GM12878 (cell line): Measurements from ENCODE around the gene PNLIP. TPM values are rescaled to one million over a fixed set of nuclear protein-coding genes. Genes with fewer than 3 reads are reported as not detected.

Experiments
- ATAC-seq: fragments of 200-7000 bp; cut with Tn5 transposase; 3 replicates; pipeline ENCODE4 v1.9.1; 2020; ENCODE audit warnings: mild to moderate bottlenecking, moderate library complexity
- BruUV-seq: library from RNA; stranded (reverse); fragments of 400-500 nt; replicated peaks from 2 replicates; lab custom pipeline; 2021; lab: Mats Ljungman, UMichigan
- CTCF ChIA-PET: fragments of 300-600 bp; sonication (Branson Sonifier 250); formaldehyde crosslinking; extraction: SDS; loops from one replicate; lab custom pipeline; 2021; ENCODE audit warnings: inconsistent platforms; lab: Yijun Ruan, JAX
- POLR2A ChIA-PET: fragments of 350-600 bp; formaldehyde crosslinking; extraction: SDS; loops from one replicate; lab custom pipeline; 2021; ENCODE audit warnings: inconsistent platforms; lab: Charles Lee
- RAD21 ChIA-PET: fragments of 300-600 bp; sonication (Branson Sonifier 250); formaldehyde crosslinking; loops from one replicate; lab custom pipeline; 2023; ENCODE audit warnings: antibody characterized with exemption; ENCODE audit not compliant: unreplicated experiment; lab: Charles Lee
- SMC1A ChIA-PET: fragments of 300-600 bp; sonication (Branson Sonifier 250); formaldehyde crosslinking; loops from one replicate; lab custom pipeline; 2023; ENCODE audit not compliant: unreplicated experiment, uncharacterized antibody; lab: Charles Lee
- DNase-seq: peaks from one replicate; pipeline ENCODE4 v3.0.0-alpha.2; 2011; ENCODE audit warnings: low read depth, low spot score
- FAIRE-seq: peaks from 3 replicates; lab custom pipeline; 2011; peaks lifted over from hg19 to GRCh38; lab: Jason Lieb, UNC
- H2AFZ ChIP-seq: 2 replicates; pipeline ENCODE4 v1.6.0; 2011; ENCODE audit warnings: low read depth, low read length, control low read depth; ENCODE audit not compliant: control insufficient read depth
- H3K27ac ChIP-seq: 2 replicates; pipeline ENCODE4 v1.5.1; 2011; ENCODE audit warnings: control low read depth; ENCODE audit not compliant: control insufficient read depth, insufficient read depth
- H3K27me3 ChIP-seq, 2 experiments: replicated peaks in 1 of 2; 2 replicates each; pipeline versions ENCODE4 v1.6.0 to v1.6.1; 2011; ENCODE audit warnings: low read length in 1 of 2; ENCODE audit not compliant: control insufficient read depth in 2 of 2, insufficient read depth in 2 of 2
- H3K36me3 ChIP-seq, 2 experiments: 2 replicates each; pipeline ENCODE4 v1.5.1; 2011; ENCODE audit warnings: low read length in 1 of 2; ENCODE audit not compliant: control insufficient read depth in 2 of 2, insufficient read depth in 2 of 2
- H3K4me1 ChIP-seq: 2 replicates; pipeline ENCODE4 v1.6.1; 2011; ENCODE audit warnings: mild to moderate bottlenecking, low read length, moderate library complexity, mixed read lengths; ENCODE audit not compliant: control insufficient read depth, insufficient read depth
- H3K4me2 ChIP-seq: 2 replicates; pipeline ENCODE4 v1.6.0; 2011; ENCODE audit warnings: control low read depth; ENCODE audit not compliant: control insufficient read depth, insufficient read depth
- H3K4me3 ChIP-seq: fragments of 200-600 bp; sonication (generic); 2 replicates; pipeline ENCODE4 v1.5.1; 2016
- H3K79me2 ChIP-seq: 2 replicates; pipeline ENCODE4 v1.6.0; 2011; ENCODE audit warnings: low read length; ENCODE audit not compliant: control insufficient read depth, insufficient read depth
- H3K9ac ChIP-seq: 2 replicates; pipeline ENCODE4 v1.8.0; 2011; ENCODE audit warnings: low read length, control low read depth, mixed read lengths; ENCODE audit not compliant: control insufficient read depth, insufficient read depth
- H3K9me3 ChIP-seq: replicated peaks from 3 replicates; pipeline ENCODE4 v1.5.1; 2011; ENCODE audit warnings: mild to moderate bottlenecking, low read length; ENCODE audit not compliant: control insufficient read depth, insufficient read depth
- H4K20me1 ChIP-seq: 2 replicates; pipeline ENCODE4 v1.6.0; 2011; ENCODE audit not compliant: control insufficient read depth, insufficient read depth
- CHD4 ChIP-seq: fragments of 200-600 bp; sonication (generic); IDR thresholded peaks from 2 replicates; pipeline ENCODE4 v1.6.1; 2016; ENCODE audit warnings: mild to moderate bottlenecking
- HDAC2 ChIP-seq: fragments of 200-600 bp; sonication (generic); IDR thresholded peaks from 2 replicates; pipeline ENCODE4 v1.6.1; 2017
- JUND ChIP-seq: IDR thresholded peaks from 2 replicates; pipeline ENCODE4 v1.6.1; 2012; ENCODE audit warnings: low read depth, mild to moderate bottlenecking, low read length, improper control_type of control experiment, moderate library complexity
- POU2F2 ChIP-seq: IDR thresholded peaks from 3 replicates; pipeline ENCODE4 v1.6.1; 2011; ENCODE audit warnings: low read depth, mild to moderate bottlenecking, low read length, borderline replicate concordance
- RAD21 ChIP-seq: IDR thresholded peaks from 2 replicates; pipeline ENCODE4 v1.6.1; 2011; ENCODE audit warnings: mild to moderate bottlenecking, low read depth, low read length, moderate library complexity; ENCODE audit not compliant: insufficient read depth
- RB1 ChIP-seq: fragments of 450-650 bp; formaldehyde crosslinking; IDR thresholded peaks from 2 replicates; pipeline ENCODE4 v1.6.1; 2017; ENCODE audit warnings: mild to moderate bottlenecking, borderline replicate concordance
- RFX5 ChIP-seq: IDR thresholded peaks from 2 replicates; pipeline ENCODE4 v1.6.1; 2011; ENCODE audit warnings: low read depth, low read length, improper control_type of control experiment
- TCF7 ChIP-seq: IDR thresholded peaks from 2 replicates; pipeline ENCODE4 v1.6.1; 2014; ENCODE audit warnings: antibody characterized with exemption, borderline replicate concordance
- WRNIP1 ChIP-seq: IDR thresholded peaks from 2 replicates; pipeline ENCODE4 v1.6.1; 2011; ENCODE audit warnings: low read depth, low read length, improper control_type of control experiment, borderline replicate concordance
- WGBS: methylation state at CpG from one replicate; pipeline ENCODE4 v1.1.6; 2016; ENCODE audit warnings: low lambda C conversion rate; ENCODE audit not compliant: insufficient replicate concordance, insufficient coverage; ENCODE audit errors: missing lambda C conversion rate; 5-methylcytosine and 5-hydroxymethylcytosine counted together
- in situ Hi-C: fragments of 300-500 bp; cut with MboI; formaldehyde crosslinking; loops from 9 replicates; pipeline ENCODE4 v1.14.3; 2018; ENCODE audit warnings: mixed read lengths
- intact Hi-C: fragments of 100-400 bp; cut with micrococcal nuclease; formaldehyde crosslinking; loops from one replicate; pipeline ENCODE4 v1.14.2; 2022; ENCODE audit not compliant: unreplicated experiment
- polyA plus RNA-seq, 11 experiments: library from polyadenylated mRNA; depleted of rRNA in 4 of 11; unstranded in 6 of 11; stranded (reverse) in 5 of 11; fragments of >200 nt; fragmentation: Nextera tagmentation in 4 of 11; fragmentation: Illumina TruSeq in 1 of 11; extraction: Ambion mirVana in 4 of 11; extraction: Trizol in 1 of 11; gene quantifications; 1 replicate in 1 of 11; 2 replicates in 10 of 11; pipeline versions ENCODE4 v1.2.1 to v1.2.3, GENCODE V29; 2011 to 2016; ENCODE audit warnings: inconsistent platforms in 2 of 11, missing spikeins in 2 of 11, low read depth in 1 of 11
- total RNA-seq, 4 experiments: library from RNA; depleted of rRNA in 3 of 4; stranded (reverse); fragments of >200 nt in 3 of 4; fragmentation: Illumina TruSeq in 1 of 4; extraction: Trizol in 1 of 4; gene quantifications; 2 replicates each; pipeline versions ENCODE4 v1.2.1 to v1.2.3, GENCODE V29; 2013 to 2021
- TF ChIP-seq, protein P1 (sequence below): fragments of 450-650 bp; IDR thresholded peaks from 2 replicates; pipeline ENCODE4 v1.6.1; 2016; ENCODE audit warnings: mild to moderate bottlenecking
- TF ChIP-seq, protein P2 (sequence below): fragments of 150-350 bp; IDR thresholded peaks from 2 replicates; pipeline ENCODE4 v1.6.1; 2014; ENCODE audit warnings: mild to moderate bottlenecking, low read depth, low read length
- TF ChIP-seq, protein P3 (sequence below), 3 experiments: IDR thresholded peaks in 2 of 3; conservative IDR thresholded peaks in 1 of 3; 2 replicates each; pipeline ENCODE4 v1.5.1; 2011; ENCODE audit warnings: low read depth in 3 of 3, low read length in 3 of 3, mild to moderate bottlenecking in 3 of 3, control low read depth in 2 of 3, moderate library complexity in 2 of 3, inconsistent platforms in 1 of 3, mixed read lengths in 1 of 3; ENCODE audit not compliant: control insufficient read depth in 2 of 3, insufficient read depth in 1 of 3; ENCODE audit errors: extremely low read depth in 1 of 3

PNLIP gene
- total and polyA plus RNA-seq, 10 of the 15 experiments (the other 5 are each of a cell fraction or from before 2014, with no cell fraction given) = 1.1 TPM; not detected in 9

DNA sequence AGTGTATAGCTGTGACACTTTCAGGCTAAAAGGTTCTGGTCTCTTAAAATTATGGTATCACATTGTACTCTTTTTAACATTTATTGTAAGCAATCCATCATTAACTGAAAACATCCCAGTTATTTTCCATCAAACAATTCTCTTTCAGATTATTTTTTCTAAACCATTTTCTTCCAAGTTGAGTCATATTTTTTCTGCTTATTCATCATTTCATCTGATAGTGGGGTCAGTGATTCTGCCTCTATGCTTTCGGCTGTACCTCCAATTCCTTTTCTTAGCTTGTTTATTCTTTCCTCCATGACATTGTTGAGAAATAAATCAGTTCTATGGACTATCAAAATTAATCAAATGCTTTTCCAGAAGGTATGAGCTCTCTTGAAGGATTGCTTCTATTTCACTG lies 609 bp upstream of the PNLIP start:
- ATAC-seq (no peak), FAIRE-seq (no peak), DNase-seq (no peak)
- in situ Hi-C loops = no loop called here
- BruUV-seq = no TSS peak
- RAD21 ChIA-PET = no interaction called here
- no peaks in the 10 kb centered on the region for H3K27me3 ChIP-seq
- POLR2A ChIA-PET = no interaction called here
- no peak overlapping the region for H3K4me2 ChIP-seq
- H3K36me3 ChIP-seq = no peaks in the 10 kb centered on the region
- H3K4me3 ChIP-seq = no peak overlapping the region
- TF ChIP-seq TCF7 = no peak
- no peak for TF ChIP-seq CHD4
- H3K9ac ChIP-seq = no peak overlapping the region
- no peaks in the 10 kb centered on the region for H3K4me1 ChIP-seq
- no peaks in the 10 kb centered on the region for H3K79me2 ChIP-seq
- H2AFZ ChIP-seq = no peak overlapping the region
- no peaks in the 10 kb centered on the region for H4K20me1 ChIP-seq
- WGBS = 56% methylated on average over 1 of the region's 1 CpG
- CTCF ChIA-PET = interaction anchor here (1.1 kb wide), 1 partner anchor 24 kb away, joined by 3 read pairs; no protein-coding TSS in a partner anchor
- SMC1A ChIA-PET = no interaction called here
- intact Hi-C loops = no loop called here
- H3K27ac ChIP-seq = no peak overlapping the region
- no peaks in the 10 kb centered on the region for H3K9me3 ChIP-seq

DNA sequence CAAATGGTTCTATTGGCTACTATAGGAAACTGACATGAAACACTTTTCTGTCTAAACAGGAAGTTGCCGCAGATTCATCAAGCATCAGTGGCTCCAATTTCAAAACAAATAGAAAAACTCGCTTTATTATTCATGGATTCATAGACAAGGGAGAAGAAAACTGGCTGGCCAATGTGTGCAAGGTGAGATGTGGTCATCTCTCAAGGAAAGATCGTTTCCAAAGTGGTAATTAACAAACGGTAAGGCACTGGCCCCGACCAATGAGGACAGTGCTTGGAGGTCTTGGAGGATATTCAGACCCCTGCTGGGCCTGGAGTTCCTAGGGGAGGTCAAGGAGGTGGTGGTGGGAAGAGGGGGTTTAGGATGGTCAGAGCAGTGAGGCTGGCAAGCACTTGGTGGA lies 2.6 kb downstream of the PNLIP start:
- H3K27ac ChIP-seq = no peak overlapping the region
- ChIA-PET POLR2A (no interaction called here), CTCF (no interaction called here), SMC1A (no interaction called here), RAD21 (no interaction called here)
- no peaks in the 10 kb centered on the region for H3K36me3 ChIP-seq
- no peaks in the 10 kb centered on the region for H4K20me1 ChIP-seq
- ATAC-seq (no peak), FAIRE-seq (no peak), DNase-seq (no peak)
- H3K4me2 ChIP-seq = no peak overlapping the region
- H3K27me3 ChIP-seq = no peaks in the 10 kb centered on the region
- no TSS peak for BruUV-seq
- no peaks in the 10 kb centered on the region for H3K79me2 ChIP-seq
- whole genome bisulfite sequencing = 32% methylated on average over 5 of the region's 5 CpGs
- in situ Hi-C loops = no loop called here
- intact Hi-C loops = no loop called here
- no peak overlapping the region for H3K9ac ChIP-seq
- no peak for TF ChIP-seq RAD21
- no peak for TF ChIP-seq JUND
- TF ChIP-seq HDAC2 = no peak
- TF ChIP-seq RFX5 = no peak
- TF ChIP-seq WRNIP1 = no peak
- no peak for TF ChIP-seq POU2F2
- TF ChIP-seq, protein P1, sequence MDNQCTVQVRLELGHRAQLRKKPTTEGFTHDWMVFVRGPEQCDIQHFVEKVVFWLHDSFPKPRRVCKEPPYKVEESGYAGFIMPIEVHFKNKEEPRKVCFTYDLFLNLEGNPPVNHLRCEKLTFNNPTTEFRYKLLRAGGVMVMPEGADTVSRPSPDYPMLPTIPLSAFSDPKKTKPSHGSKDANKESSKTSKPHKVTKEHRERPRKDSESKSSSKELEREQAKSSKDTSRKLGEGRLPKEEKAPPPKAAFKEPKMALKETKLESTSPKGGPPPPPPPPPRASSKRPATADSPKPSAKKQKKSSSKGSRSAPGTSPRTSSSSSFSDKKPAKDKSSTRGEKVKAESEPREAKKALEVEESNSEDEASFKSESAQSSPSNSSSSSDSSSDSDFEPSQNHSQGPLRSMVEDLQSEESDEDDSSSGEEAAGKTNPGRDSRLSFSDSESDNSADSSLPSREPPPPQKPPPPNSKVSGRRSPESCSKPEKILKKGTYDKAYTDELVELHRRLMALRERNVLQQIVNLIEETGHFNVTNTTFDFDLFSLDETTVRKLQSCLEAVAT = no peak
- TF ChIP-seq, protein P2, sequence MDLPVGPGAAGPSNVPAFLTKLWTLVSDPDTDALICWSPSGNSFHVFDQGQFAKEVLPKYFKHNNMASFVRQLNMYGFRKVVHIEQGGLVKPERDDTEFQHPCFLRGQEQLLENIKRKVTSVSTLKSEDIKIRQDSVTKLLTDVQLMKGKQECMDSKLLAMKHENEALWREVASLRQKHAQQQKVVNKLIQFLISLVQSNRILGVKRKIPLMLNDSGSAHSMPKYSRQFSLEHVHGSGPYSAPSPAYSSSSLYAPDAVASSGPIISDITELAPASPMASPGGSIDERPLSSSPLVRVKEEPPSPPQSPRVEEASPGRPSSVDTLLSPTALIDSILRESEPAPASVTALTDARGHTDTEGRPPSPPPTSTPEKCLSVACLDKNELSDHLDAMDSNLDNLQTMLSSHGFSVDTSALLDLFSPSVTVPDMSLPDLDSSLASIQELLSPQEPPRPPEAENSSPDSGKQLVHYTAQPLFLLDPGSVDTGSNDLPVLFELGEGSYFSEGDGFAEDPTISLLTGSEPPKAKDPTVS = no peak
- no peak for TF ChIP-seq RB1
- TF ChIP-seq, protein P3, sequence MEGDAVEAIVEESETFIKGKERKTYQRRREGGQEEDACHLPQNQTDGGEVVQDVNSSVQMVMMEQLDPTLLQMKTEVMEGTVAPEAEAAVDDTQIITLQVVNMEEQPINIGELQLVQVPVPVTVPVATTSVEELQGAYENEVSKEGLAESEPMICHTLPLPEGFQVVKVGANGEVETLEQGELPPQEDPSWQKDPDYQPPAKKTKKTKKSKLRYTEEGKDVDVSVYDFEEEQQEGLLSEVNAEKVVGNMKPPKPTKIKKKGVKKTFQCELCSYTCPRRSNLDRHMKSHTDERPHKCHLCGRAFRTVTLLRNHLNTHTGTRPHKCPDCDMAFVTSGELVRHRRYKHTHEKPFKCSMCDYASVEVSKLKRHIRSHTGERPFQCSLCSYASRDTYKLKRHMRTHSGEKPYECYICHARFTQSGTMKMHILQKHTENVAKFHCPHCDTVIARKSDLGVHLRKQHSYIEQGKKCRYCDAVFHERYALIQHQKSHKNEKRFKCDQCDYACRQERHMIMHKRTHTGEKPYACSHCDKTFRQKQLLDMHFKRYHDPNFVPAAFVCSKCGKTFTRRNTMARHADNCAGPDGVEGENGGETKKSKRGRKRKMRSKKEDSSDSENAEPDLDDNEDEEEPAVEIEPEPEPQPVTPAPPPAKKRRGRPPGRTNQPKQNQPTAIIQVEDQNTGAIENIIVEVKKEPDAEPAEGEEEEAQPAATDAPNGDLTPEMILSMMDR (IDR thresholded peaks at IDR 0.05 in 2 of 3, conservative IDR thresholded peaks at IDR 0.05 in 1 of 3; ENCODE audit: control insufficient read depth in 2 of 3, extremely low read depth in 1 of 3, insufficient read depth in 1 of 3, low read depth in 3 of 3, low read length in 3 of 3) = no peak
- no peak overlapping the region for H3K4me3 ChIP-seq
- no peak overlapping the region for H2AFZ ChIP-seq
- H3K4me1 ChIP-seq = no peaks in the 10 kb centered on the region
- H3K9me3 ChIP-seq = no peaks in the 10 kb centered on the region
